SK-N-SH treated with all-trans-retinoic acid at 6 μM for 48 hours (cell line): ENCODE measurements around the gene TBXAS1.

Experiments used
- ATAC-seq: fragments of 200-7000 bp; cut with Tn5 transposase; 3 replicates; pipeline ENCODE4 v1.9.1; 2020; ENCODE audit warnings: mild to moderate bottlenecking, moderate library complexity
- BACH2 ChIP-seq: fragments of 250-450 bp; sonication (Bioruptor Pico); IDR thresholded peaks from 2 replicates; pipeline ENCODE4 v1.9.0; 2021; ENCODE audit warnings: mild to moderate bottlenecking, borderline replicate concordance
- CREB5 ChIP-seq: fragments of 250-450 bp; sonication (Bioruptor Pico); IDR thresholded peaks from 2 replicates; pipeline ENCODE4 v1.5.1; 2020; ENCODE audit warnings: low read depth, mild to moderate bottlenecking, moderate library complexity
- CSDC2 ChIP-seq: fragments of 250-450 bp; sonication (Bioruptor Pico); IDR thresholded peaks from 2 replicates; pipeline ENCODE4 v1.5.0; 2020; ENCODE audit warnings: mild to moderate bottlenecking, moderate library complexity
- CSRNP3 ChIP-seq: fragments of 250-450 bp; sonication (Bioruptor Pico); IDR thresholded peaks from 2 replicates; pipeline ENCODE4 v1.5.1; 2021; ENCODE audit warnings: mild to moderate bottlenecking, moderate library complexity
- ESRRG ChIP-seq: fragments of 250-450 bp; sonication (Bioruptor Pico); IDR thresholded peaks from 2 replicates; pipeline ENCODE4 v1.6.1; 2021; ENCODE audit warnings: mild to moderate bottlenecking
- OSR1 ChIP-seq: fragments of 250-450 bp; sonication (Bioruptor Pico); IDR thresholded peaks from 2 replicates; pipeline ENCODE4 v1.8.0; 2022; ENCODE audit warnings: moderate library complexity, mild to moderate bottlenecking, inconsistent platforms
- PATZ1 ChIP-seq: fragments of 250-450 bp; sonication (Bioruptor Pico); IDR thresholded peaks from 2 replicates; pipeline ENCODE4 v1.8.0; 2020; ENCODE audit warnings: mild to moderate bottlenecking, moderate library complexity, borderline replicate concordance
- POU6F1 ChIP-seq: fragments of 250-450 bp; sonication (Bioruptor Pico); IDR thresholded peaks from 2 replicates; pipeline ENCODE4 v1.8.0; 2021; ENCODE audit warnings: low read depth, mild to moderate bottlenecking, moderate library complexity, borderline replicate concordance
- PPARA ChIP-seq: fragments of 250-450 bp; sonication (Bioruptor Pico); IDR thresholded peaks from 2 replicates; pipeline ENCODE4 v1.5.0; 2020; ENCODE audit warnings: mild to moderate bottlenecking, borderline replicate concordance
- SNAI2 ChIP-seq: fragments of 250-450 bp; sonication (Bioruptor Pico); IDR thresholded peaks from 2 replicates; pipeline ENCODE4 v1.5.0; 2020; ENCODE audit warnings: mild to moderate bottlenecking, moderate library complexity
- TCF4 ChIP-seq: fragments of 250-450 bp; sonication (Bioruptor Pico); IDR thresholded peaks from 2 replicates; pipeline ENCODE4 v1.8.0; 2021; ENCODE audit warnings: mild to moderate bottlenecking, moderate library complexity, borderline replicate concordance
- ZC3H10 ChIP-seq: fragments of 250-450 bp; sonication (Bioruptor Pico); IDR thresholded peaks from 2 replicates; pipeline ENCODE4 v1.5.1; 2021; ENCODE audit warnings: mild to moderate bottlenecking, moderate library complexity
- ZFP30 ChIP-seq: fragments of 450-650 bp; formaldehyde crosslinking; IDR thresholded peaks from 2 replicates; pipeline ENCODE4 v1.5.0; 2022; ENCODE audit warnings: mild to moderate bottlenecking, moderate library complexity
- ZNF70 ChIP-seq: fragments of 450-650 bp; formaldehyde crosslinking; IDR thresholded peaks from 2 replicates; pipeline ENCODE4 v1.5.0; 2020; ENCODE audit warnings: mild to moderate bottlenecking, moderate library complexity

The TBXAS1 gene

GRCh38 chr7:139853506-139854123 lies 24.6 kb downstream of the TBXAS1 start (continued):
- no peak for TF ChIP-seq PATZ1 (CRISPR knock-in tag)
- TF ChIP-seq CSRNP3 (CRISPR knock-in tag): no peak

GRCh38 chr7:139854124-139854511 lies 25.1 kb downstream of the TBXAS1 start:
- no peak for TF ChIP-seq CSDC2 (CRISPR knock-in tag)
- TF ChIP-seq ZFP30 (CRISPR knock-in tag): no peak
- no peak for TF ChIP-seq CREB5 (CRISPR knock-in tag)
- peak; percentile 90 for TF ChIP-seq ZNF70 (CRISPR knock-in tag)

GRCh38 chr7:139854803-139855497 lies 25.9 kb downstream of the TBXAS1 start:
- no peak for TF ChIP-seq CSDC2 (CRISPR knock-in tag)
- no peak for TF ChIP-seq OSR1 (CRISPR knock-in tag)
- no peak for TF ChIP-seq POU6F1 (CRISPR knock-in tag)
- no peak for TF ChIP-seq PPARA
- no peak for TF ChIP-seq PATZ1 (CRISPR knock-in tag)
- TF ChIP-seq, all 23 proteins: peak for 0
- ATAC-seq: no peak

More at GRCh38 chr7:139854124-139854511, 25.1 kb downstream of the TBXAS1 start:
- no peak for ATAC-seq

- no peak for ATAC-seq
- TF ChIP-seq CSDC2 (CRISPR knock-in tag) (no peak), ESRRG (CRISPR knock-in tag) (no peak), BACH2 (no peak), ZC3H10 (no peak)
These were observed 26.6 kb downstream of the TBXAS1 start for GRCh38 chr7:139855498-139856270.

GRCh38 chr7:139857791-139858190 lies 28.7 kb downstream of the TBXAS1 start:
- TF ChIP-seq PPARA (no peak), SNAI2 (CRISPR knock-in tag) (no peak), ZFP30 (CRISPR knock-in tag) (no peak), TCF4 (CRISPR knock-in tag) (no peak)
- ATAC-seq: no peak
